SU-DHL-6 (cell line): Measurements from ENCODE around the gene CARD6.

Source experiments
- CTCF ChIP-seq: fragments of 200-600 bp; sonication (generic); IDR thresholded peaks from one replicate; pipeline ENCODE4 v1.5.1; 2017; ENCODE audit warnings: antibody characterized with exemption, mild to moderate bottlenecking, low read length, moderate library complexity; ENCODE audit not compliant: insufficient read depth, poor library complexity, severe bottlenecking
- EZH2phosphoT487 ChIP-seq: fragments of 200-600 bp; sonication (generic), shearing (Covaris generic); conservative IDR thresholded peaks from 2 replicates; pipeline ENCODE4 v1.6.1; 2018; ENCODE audit warnings: mild to moderate bottlenecking, antibody characterized with exemption, low read length, moderate library complexity, mixed read lengths

GRCh38 chr5:40798012-40798800, 43.0 kb upstream of the CARD6 start, which contains the start of gene PRKAA1:
- TF ChIP-seq CTCF, result no peak
- no peak for TF ChIP-seq EZH2phosphoT487
